ENCODE data around the gene PKN1. TPM values are rescaled to one million over a fixed set of nuclear protein-coding genes. Genes with fewer than 3 reads are reported as not detected.

Gene PKN1
- total and polyA plus RNA-seq, 2 of the 13 experiments (the other 11 are each of a cell fraction or from before 2014, with no cell fraction given) = 45.7 to 54.5 TPM

GRCh38 chr19:14402332-14403144 is 30.6 kb upstream of the PKN1 start:
- intact Hi-C loops (cut with micrococcal nuclease; ENCODE audit: unreplicated experiment) = no loop called here
- Histone ChIP-seq H3K4me2 (ENCODE audit: low read depth, low read length) (no peak overlapping the region), H2AFZ (ENCODE audit: low read length) (no peak overlapping the region), H3K36me3 (replicated peaks in 1 of 2; ENCODE audit: control insufficient read depth in 1 of 2, insufficient read depth in 2 of 2, low read length in 2 of 2) (peaks cover 0 to under 1% of the 10 kb centered on the region in 2 experiments; a peak in 1 of 5 replicates), H3K4me3 (replicated peaks in 1 of 3; ENCODE audit: insufficient read depth in 1 of 3, low read depth in 2 of 3, low read length in 3 of 3) (no peak overlapping the region), H3K79me2 (ENCODE audit: insufficient read depth, low read length) (no peaks in the 10 kb centered on the region), H3K9ac (ENCODE audit: insufficient read depth, low read depth, low read length) (no peak overlapping the region), H3K27ac (ENCODE audit: extremely low read length, insufficient read depth, low read length) (no peak overlapping the region), H3K4me1 (ENCODE audit: insufficient read depth, low read length) (0 out of 2 replicates have a peak, but pooled peaks cover 10% of the 10 kb centered on the region), H3K9me3 (ENCODE audit: low read length) (no peaks in the 10 kb centered on the region), H4K20me1 (ENCODE audit: insufficient read depth, low read length) (no peaks in the 10 kb centered on the region), H3K27me3 (ENCODE audit: control insufficient read depth in 1 of 2, insufficient read depth in 2 of 2, low read length in 2 of 2) (no peaks in the 10 kb centered on the region)
- ChIA-PET CTCF (ENCODE audit: low intra/inter-chr PET ratio, low total read pairs) (no interaction called here), POLR2A (no interaction called here)
- no peak for FAIRE-seq
- in situ Hi-C loops (cut with HindIII; ENCODE audit: extremely low pct_ligation_motif_present, low pct_unique_long_range_greater_than_20kb) = loop anchor here (25.0 kb wide), 1 partner anchor 515 kb away; the partner anchor contains the start of gene NANOS3
- 69% methylated on average over 22 of the region's 26 CpGs for WGBS (ENCODE audit: low lambda C conversion rate)
- BruUV-seq (replicated peaks) = no TSS peak
- no peak for DNase-seq (ENCODE audit: low spot score)
- TF ChIP-seq, protein P1, sequence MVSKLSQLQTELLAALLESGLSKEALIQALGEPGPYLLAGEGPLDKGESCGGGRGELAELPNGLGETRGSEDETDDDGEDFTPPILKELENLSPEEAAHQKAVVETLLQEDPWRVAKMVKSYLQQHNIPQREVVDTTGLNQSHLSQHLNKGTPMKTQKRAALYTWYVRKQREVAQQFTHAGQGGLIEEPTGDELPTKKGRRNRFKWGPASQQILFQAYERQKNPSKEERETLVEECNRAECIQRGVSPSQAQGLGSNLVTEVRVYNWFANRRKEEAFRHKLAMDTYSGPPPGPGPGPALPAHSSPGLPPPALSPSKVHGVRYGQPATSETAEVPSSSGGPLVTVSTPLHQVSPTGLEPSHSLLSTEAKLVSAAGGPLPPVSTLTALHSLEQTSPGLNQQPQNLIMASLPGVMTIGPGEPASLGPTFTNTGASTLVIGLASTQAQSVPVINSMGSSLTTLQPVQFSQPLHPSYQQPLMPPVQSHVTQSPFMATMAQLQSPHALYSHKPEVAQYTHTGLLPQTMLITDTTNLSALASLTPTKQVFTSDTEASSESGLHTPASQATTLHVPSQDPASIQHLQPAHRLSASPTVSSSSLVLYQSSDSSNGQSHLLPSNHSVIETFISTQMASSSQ (IDR thresholded peaks at IDR 0.05; ENCODE audit: low read depth) = no peak
- TF ChIP-seq, protein P1 (CRISPR knock-in tag; IDR thresholded peaks at IDR 0.05; ENCODE audit: borderline replicate concordance) = no peak
- TF ChIP-seq, protein P2, sequence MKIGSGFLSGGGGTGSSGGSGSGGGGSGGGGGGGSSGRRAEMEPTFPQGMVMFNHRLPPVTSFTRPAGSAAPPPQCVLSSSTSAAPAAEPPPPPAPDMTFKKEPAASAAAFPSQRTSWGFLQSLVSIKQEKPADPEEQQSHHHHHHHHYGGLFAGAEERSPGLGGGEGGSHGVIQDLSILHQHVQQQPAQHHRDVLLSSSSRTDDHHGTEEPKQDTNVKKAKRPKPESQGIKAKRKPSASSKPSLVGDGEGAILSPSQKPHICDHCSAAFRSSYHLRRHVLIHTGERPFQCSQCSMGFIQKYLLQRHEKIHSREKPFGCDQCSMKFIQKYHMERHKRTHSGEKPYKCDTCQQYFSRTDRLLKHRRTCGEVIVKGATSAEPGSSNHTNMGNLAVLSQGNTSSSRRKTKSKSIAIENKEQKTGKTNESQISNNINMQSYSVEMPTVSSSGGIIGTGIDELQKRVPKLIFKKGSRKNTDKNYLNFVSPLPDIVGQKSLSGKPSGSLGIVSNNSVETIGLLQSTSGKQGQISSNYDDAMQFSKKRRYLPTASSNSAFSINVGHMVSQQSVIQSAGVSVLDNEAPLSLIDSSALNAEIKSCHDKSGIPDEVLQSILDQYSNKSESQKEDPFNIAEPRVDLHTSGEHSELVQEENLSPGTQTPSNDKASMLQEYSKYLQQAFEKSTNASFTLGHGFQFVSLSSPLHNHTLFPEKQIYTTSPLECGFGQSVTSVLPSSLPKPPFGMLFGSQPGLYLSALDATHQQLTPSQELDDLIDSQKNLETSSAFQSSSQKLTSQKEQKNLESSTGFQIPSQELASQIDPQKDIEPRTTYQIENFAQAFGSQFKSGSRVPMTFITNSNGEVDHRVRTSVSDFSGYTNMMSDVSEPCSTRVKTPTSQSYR (CRISPR knock-in tag; IDR thresholded peaks at IDR 0.05; ENCODE audit: borderline replicate concordance) = no peak
- TF ChIP-seq FOXJ3 (CRISPR knock-in tag; IDR thresholded peaks at IDR 0.05; ENCODE audit: borderline replicate concordance) (no peak), ZSCAN29 (CRISPR knock-in tag; conservative IDR thresholded peaks at IDR 0.05) (no peak), SOX6 (IDR thresholded peaks at IDR 0.05) (no peak), SOX6 (CRISPR knock-in tag; IDR thresholded peaks at IDR 0.05) (no peak), ZNF878 (CRISPR knock-in tag; IDR thresholded peaks at IDR 0.05) (no peak), ZFY (CRISPR knock-in tag; IDR thresholded peaks at IDR 0.05) (no peak), RFX5 (IDR thresholded peaks at IDR 0.05; ENCODE audit: low read depth, low read length) (no peak), NR2F2 (IDR thresholded peaks at IDR 0.05; ENCODE audit: borderline replicate concordance, low read depth) (no peak), GMEB1 (CRISPR knock-in tag; IDR thresholded peaks at IDR 0.05; ENCODE audit: borderline replicate concordance) (no peak), ZNF788 (CRISPR knock-in tag; IDR thresholded peaks at IDR 0.05; ENCODE audit: borderline replicate concordance) (no peak), KAT8 (CRISPR knock-in tag; IDR thresholded peaks at IDR 0.05) (no peak), YEATS2 (CRISPR knock-in tag; IDR thresholded peaks at IDR 0.05; ENCODE audit: borderline replicate concordance) (no peak)
- no peak for ATAC-seq

Data from HepG2 (cell line).